ENCODE results near the gene SUCLG2. TPM values are rescaled to one million over a fixed set of nuclear protein-coding genes. Genes with fewer than 3 reads are reported as not detected.

SUCLG2 gene
- total RNA-seq, 4 donors from 2014 or later: 29.5 to 40.2 (median 35.7) TPM

DNA sequence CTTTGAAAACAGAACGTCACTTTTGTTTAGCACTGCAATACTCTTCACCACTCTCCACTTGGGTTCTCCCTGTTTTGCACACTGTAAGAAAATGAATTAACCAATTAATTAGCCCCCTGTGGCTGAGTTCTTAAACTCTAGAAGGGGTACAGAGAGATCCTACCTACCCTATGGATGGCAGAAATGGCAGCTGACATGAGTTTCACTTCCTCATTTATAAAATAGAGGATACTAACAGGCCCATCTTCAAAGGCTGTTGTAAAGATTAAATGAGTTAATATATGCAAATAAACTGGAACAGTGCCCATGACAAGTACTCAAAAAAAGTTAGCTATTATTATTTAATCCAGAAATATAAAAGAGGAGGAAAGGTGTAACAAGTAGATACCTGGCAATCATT, 36.9 kb downstream of the SUCLG2 start:
- no peak overlapping the region for H3K4me3 ChIP-seq
- 89% methylated on average over 1 of the region's 1 CpG for WGBS
- no peak for DNase-seq (ENCODE audit: low spot score in 2 of 2)
- H3K27ac ChIP-seq: no peak overlapping the region
- no peaks in the 10 kb centered on the region for H3K27me3 ChIP-seq
- TF ChIP-seq, protein P1, sequence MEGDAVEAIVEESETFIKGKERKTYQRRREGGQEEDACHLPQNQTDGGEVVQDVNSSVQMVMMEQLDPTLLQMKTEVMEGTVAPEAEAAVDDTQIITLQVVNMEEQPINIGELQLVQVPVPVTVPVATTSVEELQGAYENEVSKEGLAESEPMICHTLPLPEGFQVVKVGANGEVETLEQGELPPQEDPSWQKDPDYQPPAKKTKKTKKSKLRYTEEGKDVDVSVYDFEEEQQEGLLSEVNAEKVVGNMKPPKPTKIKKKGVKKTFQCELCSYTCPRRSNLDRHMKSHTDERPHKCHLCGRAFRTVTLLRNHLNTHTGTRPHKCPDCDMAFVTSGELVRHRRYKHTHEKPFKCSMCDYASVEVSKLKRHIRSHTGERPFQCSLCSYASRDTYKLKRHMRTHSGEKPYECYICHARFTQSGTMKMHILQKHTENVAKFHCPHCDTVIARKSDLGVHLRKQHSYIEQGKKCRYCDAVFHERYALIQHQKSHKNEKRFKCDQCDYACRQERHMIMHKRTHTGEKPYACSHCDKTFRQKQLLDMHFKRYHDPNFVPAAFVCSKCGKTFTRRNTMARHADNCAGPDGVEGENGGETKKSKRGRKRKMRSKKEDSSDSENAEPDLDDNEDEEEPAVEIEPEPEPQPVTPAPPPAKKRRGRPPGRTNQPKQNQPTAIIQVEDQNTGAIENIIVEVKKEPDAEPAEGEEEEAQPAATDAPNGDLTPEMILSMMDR (IDR thresholded peaks at IDR 0.05): no peak
- TF ChIP-seq POLR2AphosphoS5 (IDR thresholded peaks at IDR 0.05): no peak
- TF ChIP-seq POLR2A (IDR thresholded peaks at IDR 0.05): no peak
- no peak for TF ChIP-seq EP300 (IDR thresholded peaks at IDR 0.05)
- H3K9me3 ChIP-seq: no peaks in the 10 kb centered on the region
- H3K36me3 ChIP-seq: peaks cover 20% of the 10 kb centered on the region
- H3K4me1 ChIP-seq: no peaks in the 10 kb centered on the region

DNA sequence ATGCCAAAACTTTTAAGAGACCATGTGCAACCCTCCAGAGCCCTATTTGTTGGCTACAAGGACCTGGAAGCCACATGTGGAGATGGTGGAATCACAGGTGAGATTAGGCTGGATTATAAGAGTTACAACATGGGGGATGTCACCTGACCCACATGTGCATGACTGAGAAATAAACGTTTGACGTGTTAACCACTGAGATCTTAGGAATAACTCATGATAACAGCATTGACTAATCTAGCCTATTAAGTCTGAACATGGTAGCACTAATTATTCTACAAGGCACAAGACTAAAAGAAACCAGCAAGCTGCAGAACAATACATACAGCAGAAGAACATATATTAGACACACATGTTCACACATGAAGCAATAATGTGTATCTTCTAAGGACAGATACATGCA, 38.4 kb downstream of the SUCLG2 start:
- WGBS: 93% methylated on average over 2 of the region's 2 CpGs
- Histone ChIP-seq H3K27ac (no peak overlapping the region), H3K4me1 (no peaks in the 10 kb centered on the region), H3K9me3 (no peaks in the 10 kb centered on the region), H3K27me3 (no peaks in the 10 kb centered on the region), H3K36me3 (peaks cover 20% of the 10 kb centered on the region), H3K4me3 (no peak overlapping the region)
- TF ChIP-seq POLR2A (IDR thresholded peaks at IDR 0.05) (no peak), EP300 (IDR thresholded peaks at IDR 0.05) (no peak), POLR2AphosphoS5 (IDR thresholded peaks at IDR 0.05) (no peak)
- TF ChIP-seq, protein P1 (IDR thresholded peaks at IDR 0.05): no peak
- no peak for DNase-seq (ENCODE audit: low spot score in 2 of 2)

DNA sequence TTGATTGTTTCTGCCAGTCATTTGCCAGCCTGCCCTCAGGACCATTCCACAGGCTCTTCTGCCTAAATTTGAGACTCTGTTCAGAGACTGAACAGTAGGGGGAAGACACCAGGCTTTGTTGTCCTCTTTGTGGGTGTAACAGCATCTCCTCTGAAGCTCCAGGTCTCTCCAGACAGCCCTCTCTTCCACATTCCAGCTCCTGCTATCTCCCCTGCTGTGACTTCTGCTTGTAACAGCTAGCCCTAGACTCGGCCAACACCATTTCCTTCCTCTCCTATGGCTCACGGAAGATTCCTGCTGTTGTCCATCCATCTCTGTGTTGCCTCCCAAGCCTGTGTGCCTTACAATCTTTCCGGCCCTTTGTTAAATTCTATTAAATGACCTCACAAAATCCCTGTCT, 40.2 kb downstream of the SUCLG2 start:
- peaks cover 12% of the 10 kb centered on the region for H3K36me3 ChIP-seq
- WGBS: 84% methylated on average over 3 of the region's 3 CpGs
- H3K4me3 ChIP-seq: no peak overlapping the region
- H3K9me3 ChIP-seq: no peaks in the 10 kb centered on the region
- no peaks in the 10 kb centered on the region for H3K27me3 ChIP-seq
- DNase-seq (ENCODE audit: low spot score in 2 of 2): no peak
- H3K4me1 ChIP-seq: no peaks in the 10 kb centered on the region
- H3K27ac ChIP-seq: no peak overlapping the region
- no peak for TF ChIP-seq POLR2AphosphoS5 (IDR thresholded peaks at IDR 0.05)
- no peak for TF ChIP-seq POLR2A (IDR thresholded peaks at IDR 0.05)
- TF ChIP-seq EP300 (IDR thresholded peaks at IDR 0.05): no peak
- TF ChIP-seq, protein P1 (IDR thresholded peaks at IDR 0.05): no peak

DNA sequence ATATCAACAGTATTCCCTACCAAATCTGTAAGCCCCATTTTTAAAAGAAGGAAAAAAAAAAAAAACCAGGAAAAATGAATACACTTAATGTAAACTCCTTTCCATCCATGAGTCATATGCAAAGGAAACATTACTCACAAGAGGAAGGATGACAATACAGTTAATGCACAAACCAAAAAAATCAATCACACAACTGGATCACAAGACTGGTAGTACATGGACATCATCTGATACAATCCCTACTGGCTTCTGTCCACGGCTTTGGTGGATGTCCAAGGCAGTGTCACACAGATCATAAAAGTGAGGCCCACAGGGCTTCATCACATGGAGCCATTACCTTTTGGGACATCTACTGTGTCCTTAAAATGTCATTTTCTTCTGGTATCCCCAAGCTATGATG, 44.0 kb downstream of the SUCLG2 start:
- no peaks in the 10 kb centered on the region for H3K4me1 ChIP-seq
- H3K4me3 ChIP-seq: no peak overlapping the region
- H3K27ac ChIP-seq: no peak overlapping the region
- TF ChIP-seq, protein P1 (IDR thresholded peaks at IDR 0.05): no peak
- TF ChIP-seq POLR2AphosphoS5 (IDR thresholded peaks at IDR 0.05): no peak
- no peak for TF ChIP-seq EP300 (IDR thresholded peaks at IDR 0.05)
- TF ChIP-seq POLR2A (IDR thresholded peaks at IDR 0.05): no peak
- peaks cover 37% of the 10 kb centered on the region for H3K36me3 ChIP-seq
- 100% methylated on average over 1 of the region's 1 CpG for WGBS
- no peaks in the 10 kb centered on the region for H3K9me3 ChIP-seq
- DNase-seq (ENCODE audit: low spot score in 2 of 2): no peak
- H3K27me3 ChIP-seq: no peaks in the 10 kb centered on the region

DNA sequence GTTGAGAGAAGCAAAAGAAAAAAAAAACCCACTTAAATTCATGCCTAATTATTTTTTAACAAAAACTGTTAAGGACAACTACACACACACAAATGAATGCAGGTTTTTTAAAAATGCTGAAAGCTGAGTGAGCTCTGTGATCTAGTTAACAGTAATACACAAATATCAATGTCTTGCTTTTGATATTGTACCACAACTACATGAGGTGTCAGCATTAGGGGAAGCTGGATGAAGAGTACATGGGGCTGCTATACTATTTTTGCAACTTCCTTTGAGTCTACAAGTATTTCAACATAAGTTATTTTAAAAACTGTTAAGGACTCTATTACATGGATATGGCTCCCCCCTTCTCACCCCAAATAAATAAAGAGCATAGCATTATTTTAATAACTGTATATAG, 44.7 kb downstream of the SUCLG2 start:
- H3K36me3 ChIP-seq: peaks cover 38% of the 10 kb centered on the region
- no peak for DNase-seq (ENCODE audit: low spot score in 2 of 2)

More for the DNA sequence above, 44.7 kb downstream of the SUCLG2 start:
- Histone ChIP-seq H3K4me1 (no peaks in the 10 kb centered on the region), H3K27me3 (no peaks in the 10 kb centered on the region), H3K4me3 (no peak overlapping the region), H3K9me3 (no peaks in the 10 kb centered on the region), H3K27ac (no peak overlapping the region)
- TF ChIP-seq POLR2AphosphoS5 (IDR thresholded peaks at IDR 0.05): no peak
- TF ChIP-seq, protein P1 (IDR thresholded peaks at IDR 0.05): no peak
- no peak for TF ChIP-seq EP300 (IDR thresholded peaks at IDR 0.05)
- no peak for TF ChIP-seq POLR2A (IDR thresholded peaks at IDR 0.05)
